NK-92 (cell line): Measurements from ENCODE around the gene ARAP1.

Experiments
- DNase-seq: peaks from one replicate; lab custom pipeline; 2025; ENCODE audit not compliant: unreplicated experiment; lab: John Stamatoyannopoulos, UW

Gene ARAP1

GRCh38 chr11:72668629-72669347, 83.4 kb downstream of the ARAP1 start:
- no peak for DNase-seq

DNA sequence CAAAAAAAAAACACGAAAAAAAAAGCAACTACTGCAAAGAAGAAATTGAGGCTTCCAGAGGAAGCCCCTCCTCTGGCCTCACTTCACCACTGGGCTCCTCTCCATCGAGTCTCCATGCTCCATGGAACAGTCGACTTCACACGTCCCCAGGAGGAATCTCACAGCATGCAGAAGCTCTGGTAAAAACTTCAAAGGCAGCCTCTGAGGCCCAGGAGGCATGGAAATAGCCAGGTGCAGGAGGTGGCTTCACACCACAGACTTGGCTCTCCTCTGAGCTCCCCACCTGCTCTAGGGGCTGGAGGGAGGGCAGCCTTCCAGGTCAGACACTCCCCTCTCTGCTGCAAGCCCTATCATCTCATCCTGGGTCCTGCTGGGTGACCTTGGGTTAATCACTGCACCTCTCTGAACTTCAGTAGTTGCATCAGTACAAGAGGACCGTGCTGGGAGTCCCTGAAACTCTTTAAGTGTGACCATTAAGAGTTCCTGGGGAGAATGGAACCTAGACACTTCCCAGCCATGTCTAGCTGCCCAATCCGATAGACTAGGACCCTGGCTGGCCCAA, 86.2 kb downstream of the ARAP1 start:
- DNase-seq, result no peak

GRCh38 chr11:72662036-72662435, 90.2 kb downstream of the ARAP1 start:
- DNase-seq, result no peak

- no peak for DNase-seq
These were observed 90.7 kb downstream of the ARAP1 start for GRCh38 chr11:72661486-72661885.

- no peak for DNase-seq
These were observed 93.1 kb downstream of the ARAP1 start for GRCh38 chr11:72658989-72659640.

DNA sequence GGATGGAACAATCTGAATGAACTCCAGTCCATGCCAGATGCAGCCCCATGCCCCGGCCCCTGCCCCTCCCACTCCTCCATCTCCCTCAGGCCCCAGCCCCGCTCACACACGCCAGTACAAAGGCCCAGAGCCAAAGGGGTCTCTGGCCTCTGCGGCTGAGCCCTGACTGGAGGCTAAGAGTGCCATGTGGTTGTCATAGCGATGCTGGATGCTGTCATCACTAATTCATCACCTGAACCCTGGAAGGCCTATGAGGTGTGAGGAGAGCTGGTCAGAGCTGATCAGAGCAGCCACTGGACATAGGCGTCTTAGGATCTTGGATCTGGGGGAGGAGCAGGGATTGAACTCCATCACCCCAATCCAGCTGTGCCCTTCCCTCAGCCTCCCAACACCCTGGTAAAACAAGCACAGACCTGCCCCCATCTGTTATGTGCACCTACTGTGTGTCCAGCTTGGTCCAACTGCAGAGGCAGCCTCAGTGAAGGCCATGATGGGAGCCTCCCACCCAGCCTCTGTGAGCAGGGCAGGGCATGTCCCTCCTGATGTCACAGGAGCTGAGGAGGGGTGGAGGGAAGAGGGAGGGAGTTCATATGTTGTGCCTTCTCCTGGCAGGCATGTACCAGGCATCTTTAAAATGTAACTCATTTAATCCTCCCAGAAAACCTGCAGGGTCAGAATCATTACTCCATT, 94.7 kb downstream of the ARAP1 start:
- DNase-seq, result no peak

- DNase-seq, result no peak
These were observed 96.2 kb downstream of the ARAP1 start for GRCh38 chr11:72655896-72656464.

DNA sequence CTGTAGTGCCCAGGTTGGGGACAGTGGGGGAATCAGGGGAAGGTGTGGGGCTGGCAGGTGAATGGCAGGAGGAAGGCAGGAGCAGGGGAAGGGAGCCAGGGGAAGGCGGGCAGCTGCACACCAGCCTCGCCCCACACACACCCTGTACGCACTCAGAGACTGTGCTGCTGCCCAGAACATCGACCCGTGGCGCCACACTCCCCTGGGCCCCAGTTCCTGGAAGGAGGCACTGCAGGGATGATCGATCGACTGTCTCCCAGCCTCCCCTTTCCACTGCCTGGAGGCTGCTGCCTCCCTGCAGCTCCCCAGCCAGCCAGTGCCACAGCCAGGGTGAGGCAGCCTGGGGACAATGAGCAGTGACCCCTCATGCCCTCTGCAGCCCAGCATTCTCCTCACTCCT, 97.2 kb downstream of the ARAP1 start:
- DNase-seq, result no peak

DNA sequence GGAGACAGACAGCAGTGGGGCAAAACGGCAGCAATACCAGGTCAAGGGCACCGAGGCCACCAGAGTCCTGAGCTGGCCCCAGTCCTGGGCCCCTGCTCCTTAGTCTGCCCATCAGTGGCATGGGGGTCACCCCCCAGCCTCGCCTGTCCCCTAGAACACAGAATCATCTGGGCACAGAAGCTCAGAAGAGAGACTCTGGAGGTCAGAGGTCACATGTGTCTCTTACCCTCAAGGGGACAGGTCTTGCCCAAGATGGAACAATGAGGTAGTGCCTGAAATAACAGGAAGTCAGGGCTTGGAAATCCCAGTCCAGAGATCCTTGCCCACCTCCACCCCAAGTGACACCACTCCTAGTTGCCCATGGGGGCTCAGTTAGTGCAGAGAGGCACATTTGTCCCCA, 98.6 kb downstream of the ARAP1 start:
- no peak for DNase-seq

GRCh38 chr11:72652873-72653630, 99.2 kb downstream of the ARAP1 start:
- no peak for DNase-seq

DNA sequence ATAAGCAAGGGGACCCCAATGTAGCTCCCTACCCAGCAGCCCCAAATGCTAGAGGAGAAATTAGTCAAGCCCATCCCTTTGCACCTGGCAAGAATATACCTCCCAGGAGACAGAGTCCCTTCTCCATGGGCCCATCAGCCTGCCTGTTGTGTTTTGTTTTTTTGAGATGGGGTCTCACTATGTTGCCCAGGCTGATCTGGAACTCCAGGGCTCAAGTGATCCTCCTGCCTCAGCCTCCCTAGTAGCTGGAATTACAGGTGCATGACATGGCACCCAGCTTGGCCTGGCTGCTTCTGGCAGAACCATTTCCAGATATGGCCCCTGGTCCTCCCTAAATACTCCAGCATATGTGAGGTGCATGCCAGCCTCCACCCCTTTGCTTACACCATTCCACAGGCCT, 100.1 kb downstream of the ARAP1 start:
- DNase-seq, result no peak

DNA sequence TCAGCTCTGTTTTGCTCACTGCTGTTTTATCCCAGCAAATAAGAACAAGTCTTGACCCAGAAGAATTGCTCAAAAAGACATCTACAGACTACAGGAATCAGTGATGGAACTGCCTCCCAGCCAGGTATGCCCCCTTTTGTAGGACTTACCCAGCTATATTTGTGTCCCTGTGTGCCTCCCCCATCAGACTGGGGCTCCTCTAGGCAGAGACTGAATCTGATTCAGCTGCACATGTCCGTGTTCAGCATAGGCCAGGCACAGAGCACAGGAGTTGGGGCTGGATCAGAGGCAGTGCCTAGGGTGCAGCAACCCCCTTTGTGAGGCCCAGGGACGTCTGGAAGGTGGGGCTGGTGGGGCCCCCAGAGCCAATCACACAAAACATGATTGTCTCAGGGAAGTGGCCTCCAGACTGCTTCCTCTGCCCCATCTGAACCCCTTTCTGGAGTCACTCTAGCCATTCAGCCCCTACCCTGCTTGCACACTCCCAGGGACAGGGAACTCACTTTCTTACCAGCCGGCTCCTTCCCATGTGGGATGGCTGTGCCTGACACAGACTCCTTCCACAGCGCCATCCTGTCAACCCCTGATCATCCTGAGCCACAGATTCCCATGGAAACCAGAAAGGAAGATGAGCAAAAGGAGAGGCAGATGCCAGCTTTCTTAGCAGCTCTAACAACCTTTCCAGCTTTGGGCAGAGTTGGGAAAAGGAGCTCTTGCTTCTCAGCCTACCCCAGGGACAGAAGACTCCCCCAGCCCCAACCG, 102.8 kb downstream of the ARAP1 start:
- no peak for DNase-seq

- no peak for DNase-seq
These were observed 103.6 kb downstream of the ARAP1 start for GRCh38 chr11:72648384-72649136.

- no peak for DNase-seq
These were observed 104.3 kb downstream of the ARAP1 start for GRCh38 chr11:72647882-72648281.

GRCh38 chr11:72646472-72646871, 105.7 kb downstream of the ARAP1 start:
- DNase-seq, result no peak

DNA sequence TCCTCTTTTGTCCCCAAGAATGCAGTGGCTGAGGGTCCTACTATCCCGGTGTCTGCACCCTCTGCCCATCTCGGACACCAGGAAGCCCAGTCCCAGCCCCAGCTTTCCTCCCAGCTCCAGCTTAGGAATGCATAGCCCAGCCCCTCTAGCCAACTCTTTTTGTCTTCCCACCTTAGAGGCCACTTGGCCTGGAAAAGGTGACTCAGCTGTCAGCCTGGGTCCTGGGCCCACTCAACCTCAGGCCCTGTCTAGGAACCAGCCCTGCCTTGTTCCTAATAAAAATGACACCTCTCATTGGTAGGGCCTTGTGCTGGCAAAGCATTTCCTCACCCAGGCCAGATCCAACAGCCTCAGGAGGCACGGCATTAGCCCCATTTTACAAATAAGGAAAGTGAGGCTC, 106.2 kb downstream of the ARAP1 start:
- DNase-seq, result no peak

- no peak for DNase-seq
These were observed 108.7 kb downstream of the ARAP1 start for GRCh38 chr11:72643547-72643946.

GRCh38 chr11:72642884-72643522, 109.2 kb downstream of the ARAP1 start:
- DNase-seq, result no peak
